Adrenal gland (tissue), 12 donors: ENCODE measurements around the gene NVL. TPM values are rescaled to one million over a fixed set of nuclear protein-coding genes. Genes with fewer than 3 reads are reported as not detected.
"Not testable (repeated sequence)": the region's sequence is repeated elsewhere in the genome, so short reads cannot be mapped to it uniquely, and the experiment has no call there.

Source experiments
- DNase-seq, 7 donors: peaks; one replicate each; pipeline ENCODE4 v3.0.0-alpha.2; 2019 to 2020
- H3K27ac ChIP-seq, 5 donors: fragments of 200-600 bp; sonication (generic) in 4 of 5; 1 replicate in 3 of 5; 2 replicates in 2 of 5; pipeline versions ENCODE4 v1.5.1 to v1.8.0; 2016 to 2020; ENCODE audit warnings: mild to moderate bottlenecking in 1 of 5
- H3K27me3 ChIP-seq: fragments of 200-600 bp; 2 replicates; pipeline ENCODE4 v1.8.0; 2021
- H3K36me3 ChIP-seq, 2 donors: fragments of 200-600 bp; replicated peaks in 1 of 2; 1 replicate in 1 of 2; 2 replicates in 1 of 2; pipeline versions ENCODE4 v1.5.1 to v1.8.0; 2018 to 2022
- H3K4me1 ChIP-seq, 2 donors: fragments of 200-600 bp; replicated peaks in 1 of 2; 1 replicate in 1 of 2; 2 replicates in 1 of 2; pipeline versions ENCODE4 v1.5.1 to v1.8.0; 2018 to 2021
- H3K4me3 ChIP-seq, 4 donors: fragments of 200-600 bp; sonication (generic) in 3 of 4; one replicate each; pipeline ENCODE4 v1.5.1; 2016 to 2018
- H3K9me3 ChIP-seq, 3 donors: fragments of 200-600 bp; sonication (generic) in 1 of 3; replicated peaks in 1 of 3; 1 replicate in 2 of 3; 2 replicates in 1 of 3; pipeline versions ENCODE4 v1.5.1 to v1.8.0; 2016 to 2021
- POLR2A ChIP-seq, 2 donors: fragments of 450-650 bp; IDR thresholded peaks; one replicate each; pipeline ENCODE4 v1.6.1; 2017; ENCODE audit warnings: antibody characterized with exemption in 2 of 2, mild to moderate bottlenecking in 2 of 2, moderate library complexity in 1 of 2
- WGBS, 4 donors: extraction: QIAGEN DNeasy Blood & Tissue Kit in 2 of 4; methylation state at CpG; one replicate each; pipeline versions ENCODE4 v1.1.5 to v1.1.7; 2013 to 2017; 5-methylcytosine and 5-hydroxymethylcytosine counted together
- intact Hi-C, 2 donors: fragments of 100-400 bp; cut with DNase I; formaldehyde crosslinking; loops; one replicate each; pipeline versions ENCODE4 v1.14.1 to v1.15.0; 2022 to 2023
- polyA plus RNA-seq, 3 donors: library from polyadenylated mRNA; stranded (reverse); fragments of 200-250 nt in 2 of 3; fragments of 350-450 nt in 1 of 3; fragmentation: Illumina TruSeq in 1 of 3; extraction: RNeasy Lipid Tissue Mini Kit (QIAGEN cat#74804) in 1 of 3; gene quantifications; one replicate each; pipeline ENCODE4 v1.2.3, GENCODE V29; 2013 to 2014
- total RNA-seq, 9 donors: library from RNA; depleted of rRNA in 4 of 9; stranded (reverse); fragments of >200 nt in 4 of 9; fragments of 120-200 nt in 1 of 9; fragmentation: NEBNext Ultra II Directional in 1 of 9; extraction: Animal tissue kit (Norgen Biotek cat#: 25700) in 1 of 9; gene quantifications; one replicate each; pipeline versions ENCODE4 v1.1.0 to v1.2.4, GENCODE V29; 2013 to 2023
- TF ChIP-seq, protein P1 (sequence below), 6 experiments: fragments of 450-650 bp in 4 of 6; fragments of 200-600 bp in 2 of 6; sonication (generic) in 1 of 6; IDR thresholded peaks; 1 replicate in 5 of 6; 2 replicates in 1 of 6; pipeline versions ENCODE4 v1.5.1 to v1.8.0; 2016 to 2021; ENCODE audit warnings: antibody characterized with exemption in 6 of 6, mild to moderate bottlenecking in 2 of 6, moderate library complexity in 1 of 6
- donor health status: healthy with polysubstance abuse.
- donor health status: Bipolar disorder and iron deficiency.
- donor health status: DM: yes; HTN: yes; CAD: no.
- donor health status: DM: no; HTN: no; CAD: no.
- donor health status: DM: no; HTN: no; CAD: no.
- donor health status: DM: yes; HTN: yes; CAD: no.

NVL gene
- total and polyA plus RNA-seq, 12 donors, result 12.0 to 77.0 (median 20.9) TPM

DNA sequence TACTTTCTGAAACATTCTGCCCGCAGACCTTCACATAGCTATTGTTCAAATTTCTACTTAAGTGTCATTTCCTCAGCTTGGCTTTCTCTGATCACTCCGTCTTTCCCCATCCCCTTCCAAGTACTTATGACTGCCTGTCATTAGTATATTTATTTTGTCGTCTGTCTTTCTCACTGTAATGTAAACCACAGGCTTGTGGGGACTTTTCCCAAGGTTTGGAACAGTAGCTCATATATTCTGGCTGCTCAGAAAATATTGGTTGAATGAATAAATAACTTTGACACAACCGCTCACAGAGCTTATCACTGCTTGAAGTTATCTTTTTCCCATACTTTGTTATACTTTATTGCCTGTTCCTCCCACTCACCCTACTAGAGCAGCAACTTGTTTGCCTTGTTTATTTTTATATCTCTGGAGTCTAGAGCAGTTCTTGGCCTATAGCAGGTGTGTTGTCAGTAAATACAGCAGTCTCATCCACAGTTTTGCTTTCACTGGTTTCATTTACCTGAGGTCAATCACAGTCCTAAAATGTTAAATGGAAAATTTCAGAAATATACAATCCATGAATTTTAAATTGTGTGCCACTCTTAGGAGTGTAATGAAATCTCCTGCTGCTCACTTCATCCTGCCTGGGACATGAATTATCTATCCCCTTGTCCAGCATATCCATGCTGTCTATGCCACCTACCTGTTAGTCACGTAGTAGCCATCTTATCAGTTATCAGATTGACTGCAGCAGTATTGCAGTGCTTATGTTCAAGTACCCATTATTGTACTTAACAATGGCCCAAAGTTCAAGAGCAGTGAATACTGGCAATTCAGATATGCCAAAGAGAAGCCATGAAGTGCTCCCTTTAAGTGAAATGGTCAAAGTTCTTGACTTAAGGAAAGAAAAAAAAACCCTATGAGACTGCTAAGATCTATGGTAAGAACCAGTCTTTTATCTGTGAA, 24.3 kb upstream of the NVL start:
- H3K4me3 ChIP-seq, result no peak overlapping the region
- no peak overlapping the region for H3K27ac ChIP-seq
- H3K27me3 ChIP-seq, result no peaks in the 10 kb centered on the region
- H3K9me3 ChIP-seq, result no peaks in the 10 kb centered on the region
- no peaks in the 10 kb centered on the region for H3K36me3 ChIP-seq
- DNase-seq, result no peak
- peaks cover 10 to 19% of the 10 kb centered on the region in 2 donors for H3K4me1 ChIP-seq
- intact Hi-C loops, result no loop called here
- no peak for TF ChIP-seq POLR2A (IDR thresholded peaks at IDR 0.05)
- TF ChIP-seq, protein P1, sequence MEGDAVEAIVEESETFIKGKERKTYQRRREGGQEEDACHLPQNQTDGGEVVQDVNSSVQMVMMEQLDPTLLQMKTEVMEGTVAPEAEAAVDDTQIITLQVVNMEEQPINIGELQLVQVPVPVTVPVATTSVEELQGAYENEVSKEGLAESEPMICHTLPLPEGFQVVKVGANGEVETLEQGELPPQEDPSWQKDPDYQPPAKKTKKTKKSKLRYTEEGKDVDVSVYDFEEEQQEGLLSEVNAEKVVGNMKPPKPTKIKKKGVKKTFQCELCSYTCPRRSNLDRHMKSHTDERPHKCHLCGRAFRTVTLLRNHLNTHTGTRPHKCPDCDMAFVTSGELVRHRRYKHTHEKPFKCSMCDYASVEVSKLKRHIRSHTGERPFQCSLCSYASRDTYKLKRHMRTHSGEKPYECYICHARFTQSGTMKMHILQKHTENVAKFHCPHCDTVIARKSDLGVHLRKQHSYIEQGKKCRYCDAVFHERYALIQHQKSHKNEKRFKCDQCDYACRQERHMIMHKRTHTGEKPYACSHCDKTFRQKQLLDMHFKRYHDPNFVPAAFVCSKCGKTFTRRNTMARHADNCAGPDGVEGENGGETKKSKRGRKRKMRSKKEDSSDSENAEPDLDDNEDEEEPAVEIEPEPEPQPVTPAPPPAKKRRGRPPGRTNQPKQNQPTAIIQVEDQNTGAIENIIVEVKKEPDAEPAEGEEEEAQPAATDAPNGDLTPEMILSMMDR (IDR thresholded peaks at IDR 0.05), result no peak
- 74 to 80% (median 76%) methylated on average over 5 of the region's 5 CpGs for WGBS, 4 donors

DNA sequence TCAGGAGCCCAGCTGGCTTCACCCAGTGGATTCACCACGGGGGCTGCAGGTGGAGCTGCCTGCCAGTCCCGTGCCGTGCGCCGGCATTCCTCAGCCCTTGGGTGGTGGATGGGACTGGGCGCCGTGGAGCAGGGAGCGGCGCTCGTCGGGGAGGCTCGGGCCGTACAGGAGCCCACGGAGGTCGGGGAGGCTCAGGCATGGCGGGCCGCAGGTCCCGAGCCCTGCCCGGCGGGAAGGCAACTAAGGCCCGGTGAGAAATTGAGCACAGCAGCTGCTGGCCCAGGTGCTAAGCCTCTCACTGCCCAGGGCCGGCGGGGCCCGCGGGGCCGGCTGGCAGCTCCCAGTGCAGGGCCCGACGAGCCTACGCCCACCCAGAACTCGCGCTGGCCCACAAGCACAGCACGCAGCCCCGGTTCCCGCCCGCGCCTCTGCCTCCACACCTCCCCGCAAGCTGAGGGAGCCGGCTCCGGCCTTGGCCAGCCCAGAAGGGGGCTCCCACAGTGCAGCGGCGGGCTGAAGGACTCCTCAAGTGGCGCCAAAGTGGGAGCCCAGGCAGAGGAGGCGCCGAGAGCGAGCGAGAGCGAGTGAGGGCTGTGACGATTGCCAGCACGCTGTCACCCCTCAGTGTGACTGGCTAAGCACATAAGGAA, 22.6 kb upstream of the NVL start:
- H3K27ac ChIP-seq, DNase-seq, H3K27me3 ChIP-seq, H3K4me1 ChIP-seq, H3K9me3 ChIP-seq, intact Hi-C loops, H3K36me3 ChIP-seq, H3K4me3 ChIP-seq: not testable (repeated sequence)
- WGBS, 4 donors, result 92 to 96% (median 94%) methylated on average over 12 to 49 of the region's 49 CpGs

- H3K4me1 ChIP-seq, DNase-seq, H3K27ac ChIP-seq, H3K4me3 ChIP-seq, H3K27me3 ChIP-seq, intact Hi-C loops, H3K9me3 ChIP-seq, H3K36me3 ChIP-seq: not testable (repeated sequence)
- 84 to 100% (median 91%) methylated on average over 2 to 30 of the region's 30 CpGs for WGBS, 4 donors
Measured at GRCh38 chr1:224349716-224350115, 19.7 kb upstream of the NVL start.

- H3K27ac ChIP-seq, result no peak overlapping the region
- no peaks in the 10 kb centered on the region for H3K27me3 ChIP-seq
- H3K4me3 ChIP-seq, result no peak overlapping the region
- intact Hi-C loops, result no loop called here
- TF ChIP-seq, protein P1 (IDR thresholded peaks at IDR 0.05), result no peak
- no peak for TF ChIP-seq POLR2A (IDR thresholded peaks at IDR 0.05)
- no peaks in the 10 kb centered on the region for H3K36me3 ChIP-seq
- no peaks in the 10 kb centered on the region for H3K4me1 ChIP-seq
- DNase-seq, result no peak
- H3K9me3 ChIP-seq, result peaks cover 0 to 10% (median 0%) of the 10 kb centered on the region in 3 donors
- 76 to 88% (median 78%) methylated on average over 2 of the region's 2 CpGs for WGBS, 4 donors
Measured at GRCh38 chr1:224348137-224348536, 18.2 kb upstream of the NVL start.

GRCh38 chr1:224343679-224344078, 13.7 kb upstream of the NVL start:
- no peak for DNase-seq
- Histone ChIP-seq H3K4me3 (no peak overlapping the region), H3K27ac (no peak overlapping the region), H3K36me3 (no peaks in the 10 kb centered on the region), H3K27me3 (no peaks in the 10 kb centered on the region), H3K9me3 (peaks cover 0 to 10% (median 0%) of the 10 kb centered on the region in 3 donors), H3K4me1 (peaks cover 0 to 8% of the 10 kb centered on the region in 2 donors)
- 37 to 58% (median 45%) methylated on average over 3 of the region's 3 CpGs for WGBS, 4 donors
- intact Hi-C loops, result no loop called here
- TF ChIP-seq, protein P1 (IDR thresholded peaks at IDR 0.05), result no peak
- TF ChIP-seq POLR2A (IDR thresholded peaks at IDR 0.05), result no peak

GRCh38 chr1:224340453-224341384, 10.7 kb upstream of the NVL start:
- intact Hi-C loops, result not testable (repeated sequence)
- H3K9me3 ChIP-seq, result peaks cover 0 to 10% (median 0%) of the 10 kb centered on the region in 3 donors
- WGBS, 4 donors, result 6 to 20% (median 7%) methylated on average over 16 to 31 of the region's 36 CpGs

More at GRCh38 chr1:224340453-224341384, 10.7 kb upstream of the NVL start:
- H3K36me3 ChIP-seq, H3K4me1 ChIP-seq, H3K27ac ChIP-seq, H3K27me3 ChIP-seq: not testable (repeated sequence)
- peak overlapping the region in 2 of 4 donors; percentile 26 to 52 for H3K4me3 ChIP-seq
- peak in 2 of 7 donors; percentile 6 to 36 for DNase-seq
